HG02943 (cell line): ENCODE data around the gene PLXNC1.

Source experiments
- ATAC-seq: cut with Tn5 transposase; IDR thresholded peaks from one replicate; pipeline ENCODE4 v1.9.1; 2021; ENCODE audit warnings: mild to moderate bottlenecking, low read depth, moderate library complexity; ENCODE audit not compliant: unreplicated experiment

The PLXNC1 gene

DNA sequence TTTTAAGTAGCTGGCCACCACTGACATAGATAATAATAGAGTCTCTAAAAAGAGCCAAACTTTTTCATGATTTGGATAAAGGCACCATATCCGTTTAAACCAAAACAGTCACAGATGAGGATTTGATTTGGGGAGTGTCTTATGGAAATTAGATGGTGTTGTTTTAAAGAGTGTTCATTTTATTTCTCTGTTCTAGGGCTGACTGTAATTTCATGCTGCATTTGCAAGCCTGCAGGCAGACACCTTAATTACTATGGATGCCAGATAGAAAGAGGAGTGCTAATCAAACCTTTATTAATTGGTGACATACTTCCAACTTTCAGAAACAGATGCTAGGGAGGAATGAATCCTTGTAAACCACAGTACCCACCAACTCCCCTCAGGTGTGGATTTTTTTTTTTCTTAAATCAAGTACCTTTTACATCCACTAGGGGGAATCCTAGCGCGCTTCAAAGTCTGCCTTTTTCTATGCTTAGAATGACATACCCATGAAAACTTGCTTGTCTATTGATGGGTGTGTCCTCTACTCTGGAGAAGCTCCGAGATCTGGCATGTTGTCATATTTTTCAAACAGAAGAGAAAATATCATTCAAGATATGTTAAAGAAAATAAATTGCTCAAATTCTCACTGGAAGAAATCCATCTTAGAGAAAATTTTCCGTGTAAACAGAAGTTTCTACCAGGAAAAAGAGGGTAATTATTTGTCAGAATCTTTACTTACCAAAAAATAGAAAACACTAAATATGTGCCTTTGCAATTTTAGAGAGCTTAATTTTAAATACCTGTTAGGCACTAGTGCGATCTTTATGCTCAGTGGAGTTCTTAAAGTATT, 14.2 kb upstream of the PLXNC1 start:
- ATAC-seq: peak; percentile 69

DNA sequence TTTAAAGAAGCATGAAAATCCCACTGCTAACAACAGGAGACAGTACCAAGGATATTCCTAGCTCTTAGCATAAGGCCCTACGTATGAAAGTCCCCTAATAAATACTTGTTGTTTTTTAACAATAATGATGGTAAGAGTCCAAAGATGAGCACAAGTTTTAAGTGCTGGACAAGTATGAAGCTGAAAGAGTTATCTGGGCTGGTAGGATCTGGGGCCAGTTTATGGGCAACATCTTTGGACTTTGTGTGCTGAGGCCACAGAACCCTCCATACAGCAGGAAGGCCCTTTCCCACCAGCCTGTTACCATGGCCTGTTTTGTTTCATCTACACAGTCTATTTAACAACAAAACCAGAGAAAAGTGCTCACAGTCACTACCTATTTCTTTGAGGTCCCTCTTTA, 12.5 kb upstream of the PLXNC1 start:
- ATAC-seq: no peak

GRCh38 chr12:94139816-94140215, 8.6 kb upstream of the PLXNC1 start:
- ATAC-seq: no peak

- ATAC-seq: no peak
Observed at GRCh38 chr12:94140556-94140955, 7.8 kb upstream of the PLXNC1 start.

- no peak for ATAC-seq
Observed at GRCh38 chr12:94141004-94141764, 7.2 kb upstream of the PLXNC1 start.

GRCh38 chr12:94141892-94142291, 6.5 kb upstream of the PLXNC1 start:
- no peak for ATAC-seq

GRCh38 chr12:94143438-94143837, 4.9 kb upstream of the PLXNC1 start:
- ATAC-seq: no peak

DNA sequence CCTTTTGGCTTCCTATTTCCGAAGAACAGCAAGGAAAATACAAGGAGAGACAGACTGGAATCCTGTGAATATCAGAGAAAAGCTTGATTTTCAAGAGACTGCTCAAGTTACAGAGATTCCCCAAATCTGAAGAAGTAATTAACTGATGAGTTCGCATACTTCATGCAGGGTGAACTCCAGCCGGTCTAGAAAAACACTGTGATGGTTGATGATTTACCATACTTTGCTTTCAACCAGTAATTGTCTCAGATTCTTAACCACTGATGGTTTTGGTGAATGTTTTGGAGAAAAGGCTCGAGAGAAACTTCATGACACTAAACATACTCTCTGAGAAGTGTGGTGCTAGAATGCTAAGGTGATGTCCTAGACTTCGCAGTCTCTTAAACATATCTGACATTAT, 4.4 kb upstream of the PLXNC1 start:
- ATAC-seq: no peak

- ATAC-seq: no peak
Observed at GRCh38 chr12:94144781-94145180, 3.6 kb upstream of the PLXNC1 start.

GRCh38 chr12:94145191-94145983, 3.0 kb upstream of the PLXNC1 start:
- no peak for ATAC-seq

DNA sequence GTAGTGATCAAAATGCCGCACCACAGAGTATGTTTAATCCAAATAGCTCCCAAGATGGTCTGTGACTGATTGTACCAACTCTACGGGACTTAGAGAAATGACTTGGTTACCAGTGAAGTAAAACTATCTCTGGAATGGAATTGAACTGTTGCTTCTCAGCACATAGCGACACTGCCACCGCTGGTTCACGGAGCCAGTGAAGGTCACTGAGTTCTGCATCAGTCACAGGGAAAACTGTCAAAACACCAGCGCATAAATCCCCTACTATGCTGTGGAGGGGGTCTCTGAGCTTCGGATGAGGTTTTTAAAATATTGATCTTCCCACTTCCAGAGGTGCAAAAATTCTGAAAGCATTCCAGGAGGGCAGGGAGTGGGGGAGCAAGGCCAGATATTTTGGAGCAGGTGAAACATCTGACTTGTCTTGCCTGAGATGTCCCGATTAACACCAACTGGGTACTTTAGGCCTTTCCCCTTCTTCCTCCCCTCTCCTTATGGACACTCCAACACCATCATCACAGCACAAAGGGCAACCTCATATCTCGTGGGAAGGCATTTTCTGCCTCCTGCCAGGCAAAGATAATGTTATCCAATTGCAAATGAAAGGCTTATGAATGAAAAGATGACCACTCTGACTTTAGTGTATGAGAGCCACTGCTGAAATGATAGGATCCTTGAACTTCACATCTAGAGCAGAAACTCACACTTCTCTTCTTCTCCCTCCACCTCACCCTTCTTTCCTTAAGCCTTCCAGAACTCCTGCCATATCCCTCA, 2.0 kb upstream of the PLXNC1 start:
- ATAC-seq: no peak

DNA sequence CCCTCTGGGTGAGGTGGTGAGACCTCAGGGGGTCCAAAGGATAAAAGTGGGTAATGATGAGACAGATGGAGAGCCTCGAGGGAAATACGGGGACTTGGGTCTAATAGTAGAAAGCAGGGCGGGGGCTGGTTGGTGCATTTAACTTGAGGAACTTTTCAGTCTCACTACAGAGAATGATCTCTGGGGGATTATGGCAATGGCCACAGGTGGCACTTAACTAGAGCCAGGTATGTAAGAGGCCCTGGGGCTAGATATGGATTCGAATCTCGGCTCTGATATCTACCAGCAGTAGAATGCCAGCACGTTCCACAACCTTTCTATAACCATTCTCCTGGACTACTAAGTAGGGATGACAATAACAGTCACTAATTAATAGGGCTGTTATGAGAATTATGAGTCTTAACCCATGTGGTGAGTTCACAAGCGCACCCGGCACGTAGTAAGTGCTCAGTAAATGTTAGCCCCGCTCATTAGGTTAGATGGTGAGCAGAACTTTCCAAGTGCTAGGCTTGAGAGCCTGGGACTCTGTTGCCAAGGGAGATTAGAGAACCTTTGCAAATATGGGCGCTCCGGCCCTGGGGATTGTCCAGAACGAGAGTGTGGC, 888 bp upstream of the PLXNC1 start:
- no peak for ATAC-seq

DNA sequence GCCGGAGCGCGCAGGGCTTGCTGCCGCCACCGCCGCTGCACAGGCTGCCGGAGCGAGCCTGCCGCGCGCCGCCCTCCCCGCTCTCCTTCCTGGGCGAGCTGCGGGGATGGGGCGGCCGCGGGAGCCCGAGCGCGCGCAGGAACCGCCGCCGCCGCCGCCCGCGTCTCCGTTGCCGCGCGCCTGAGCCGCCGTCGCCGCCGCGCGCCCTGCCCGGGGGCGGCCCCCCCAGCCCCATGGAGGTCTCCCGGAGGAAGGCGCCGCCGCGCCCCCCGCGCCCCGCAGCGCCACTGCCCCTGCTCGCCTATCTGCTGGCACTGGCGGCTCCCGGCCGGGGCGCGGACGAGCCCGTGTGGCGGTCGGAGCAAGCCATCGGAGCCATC, 352 bp downstream of the PLXNC1 start:
- peak; percentile 10 for ATAC-seq

GRCh38 chr12:94149119-94149780, 873 bp downstream of the PLXNC1 start:
- peak; percentile 29 for ATAC-seq

GRCh38 chr12:94149781-94150239, 1.4 kb downstream of the PLXNC1 start:
- no peak for ATAC-seq

DNA sequence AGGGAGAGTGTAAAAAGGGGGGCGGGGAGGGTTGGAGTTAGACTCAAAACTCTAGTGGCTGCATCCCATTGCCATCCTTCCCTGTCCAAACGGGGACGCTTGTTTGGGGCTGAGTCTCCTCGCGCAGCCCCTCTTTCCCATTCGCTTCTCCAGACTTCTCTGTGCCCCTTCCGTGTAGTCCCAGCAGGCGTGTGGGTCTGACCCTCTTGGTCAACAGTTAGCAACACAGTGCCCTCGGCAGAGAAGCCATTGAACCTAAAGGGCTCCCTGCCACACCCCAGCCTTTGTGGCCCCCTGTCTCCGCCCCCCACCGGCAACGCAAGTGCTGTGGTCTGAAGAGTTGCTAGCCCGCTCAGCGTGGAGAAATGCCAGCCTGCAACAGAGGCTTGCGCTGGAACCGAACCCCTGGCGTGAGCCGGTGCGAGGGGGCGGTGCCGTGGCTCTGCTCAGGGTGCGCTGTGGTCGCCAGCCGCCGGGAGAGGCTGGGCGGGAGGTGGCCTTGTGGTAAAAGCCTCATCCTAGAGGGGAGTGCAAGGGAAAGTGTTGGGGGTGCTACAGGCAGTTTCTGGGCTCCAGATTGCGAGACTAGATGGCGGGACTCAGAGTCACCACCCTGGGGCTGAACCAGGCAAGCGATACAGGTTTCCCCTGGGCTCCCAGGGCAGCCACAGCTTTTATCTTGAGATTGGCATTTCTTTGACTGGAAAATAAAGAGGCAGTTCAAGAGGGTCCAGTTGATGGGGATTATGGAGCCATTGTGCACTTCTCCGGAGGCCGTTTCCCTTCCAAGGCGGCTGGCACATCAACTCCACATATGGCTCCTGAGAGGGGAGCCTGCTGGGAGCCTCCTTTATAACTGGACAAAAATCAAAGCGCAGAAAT, 2.1 kb downstream of the PLXNC1 start:
- no peak for ATAC-seq

DNA sequence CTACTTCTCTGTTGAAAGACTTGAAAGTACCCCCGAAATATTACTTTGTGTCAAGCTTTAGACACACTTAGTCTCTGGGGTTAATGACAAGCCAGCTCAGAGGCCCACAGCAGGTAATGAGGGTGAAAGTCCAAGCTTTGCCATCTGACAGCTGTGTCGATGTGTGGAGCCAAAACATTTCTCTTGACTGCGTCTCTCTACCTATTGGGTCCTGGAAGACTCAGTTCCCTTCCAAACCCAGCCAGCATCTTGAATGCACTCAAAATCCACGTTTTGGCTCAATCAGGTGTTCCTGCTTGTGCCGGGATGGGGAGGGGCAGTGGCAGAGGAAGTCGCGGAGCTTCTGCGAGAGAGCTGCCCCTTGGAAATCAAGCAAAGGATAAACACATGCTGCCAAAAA, 3.2 kb downstream of the PLXNC1 start:
- ATAC-seq: no peak

DNA sequence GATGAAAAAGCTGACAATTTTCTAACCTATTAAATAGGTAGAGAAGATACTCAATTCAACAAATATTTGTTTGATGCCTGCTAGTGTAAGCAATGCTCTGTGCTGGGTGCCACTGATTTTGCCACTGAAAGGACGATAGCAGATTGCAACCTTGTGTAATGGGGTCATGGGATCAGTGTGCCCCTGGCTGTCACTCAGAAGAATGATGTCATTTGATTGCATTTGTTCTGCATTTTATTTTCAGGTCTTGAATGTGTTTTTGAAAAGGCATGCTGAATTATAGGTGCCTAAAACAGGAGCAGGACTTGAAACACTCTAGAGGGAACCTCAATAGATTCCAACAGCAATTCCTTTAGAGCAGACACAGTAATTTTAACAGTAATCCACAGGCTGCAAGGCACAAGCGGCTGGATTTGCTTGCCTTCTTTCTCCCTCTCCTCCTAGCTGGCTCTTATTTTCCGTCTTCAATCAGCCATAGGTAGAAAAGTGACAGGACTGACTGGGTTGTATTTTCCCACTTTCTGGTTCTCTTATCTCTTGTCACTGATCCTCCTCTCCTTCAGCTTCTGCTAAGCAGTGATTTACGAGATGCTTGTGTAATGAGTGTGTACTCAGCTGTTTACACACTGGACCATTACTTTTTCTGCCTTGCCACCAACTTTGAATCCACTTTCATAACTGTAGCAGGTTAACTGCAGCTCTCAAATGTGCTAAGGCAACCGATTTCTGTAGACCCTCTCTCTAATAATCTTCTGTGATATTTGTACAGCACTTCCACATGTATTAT, 4.1 kb downstream of the PLXNC1 start:
- no peak for ATAC-seq
